HCT116 (cell line): ENCODE data around the gene PRSS16. TPM values are rescaled to one million over a fixed set of nuclear protein-coding genes. Genes with fewer than 3 reads are reported as not detected.
A peak's percentile ranks its signal among the peaks of the same experiment; 100 is the strongest.

ENCODE experiments used
- ATAC-seq: fragments of 200-7000 bp; cut with Tn5 transposase; 2 replicates; pipeline ENCODE4 v1.9.1; 2020; ENCODE audit warnings: mild to moderate bottlenecking, moderate library complexity
- BruUV-seq: library from RNA; stranded (reverse); fragments of 400-500 nt; replicated peaks from 2 replicates; lab custom pipeline; 2021; lab: Mats Ljungman, UMichigan
- CTCF ChIA-PET: fragments of 300-600 bp; sonication (Branson Sonifier 250); formaldehyde crosslinking; loops from one replicate; lab custom pipeline; 2021; ENCODE audit warnings: antibody characterized with exemption; lab: Charles Lee
- POLR2A ChIA-PET: fragments of 300-600, 350-600 bp; sonication (Branson Sonifier 250); formaldehyde crosslinking; loops from one replicate; lab custom pipeline; 2021; ENCODE audit warnings: antibody characterized with exemption; lab: Charles Lee
- RAD21 ChIA-PET, 2 experiments: fragments of 300-600 bp; sonication (Branson Sonifier 250); formaldehyde crosslinking; loops; one replicate each; lab custom pipeline; 2023; ENCODE audit warnings: low total read pairs in 2 of 2; ENCODE audit not compliant: uncharacterized antibody in 2 of 2, unreplicated experiment in 2 of 2, low non-redundant PET in 1 of 2; lab: Charles Lee
- DNase-seq: peaks from one replicate; pipeline ENCODE4 v3.0.0-alpha.2; 2010; ENCODE audit warnings: low read depth, low spot score
- H2AFZ ChIP-seq: fragments of 200-600 bp; shearing (Covaris generic), sonication (generic); 2 replicates; pipeline ENCODE4 v1.6.1; 2017; ENCODE audit warnings: low read depth, mixed run types, mixed read lengths, antibody characterized with exemption, low read length; ENCODE audit not compliant: poor library complexity, severe bottlenecking
- H3K27ac ChIP-seq: 2 replicates; pipeline ENCODE4 v1.5.1; 2012; ENCODE audit warnings: low read depth, low read length
- H3K27me3 ChIP-seq: fragments of 200-600 bp; sonication (generic); 2 replicates; pipeline ENCODE4 v1.6.1; 2016; ENCODE audit warnings: mixed run types, low read length, mixed read lengths; ENCODE audit not compliant: insufficient read depth
- H3K36me3 ChIP-seq, 2 experiments: fragments of 200-500 bp in 1 of 2; fragments of 200-600 bp in 1 of 2; sonication (Bioruptor generic) in 1 of 2; sonication (generic) in 1 of 2; 2 replicates each; pipeline versions ENCODE4 v1.5.1 to v1.6.1; 2014 to 2016; ENCODE audit warnings: low read length in 2 of 2, inconsistent platforms in 1 of 2, mixed read lengths in 1 of 2, mixed run types in 1 of 2; ENCODE audit not compliant: insufficient read depth in 2 of 2, control insufficient read depth in 1 of 2
- H3K4me1 ChIP-seq, 2 experiments: fragments of 200-600 bp in 1 of 2; sonication (generic) in 1 of 2; 2 replicates each; pipeline versions ENCODE4 v1.5.1 to v1.6.1; 2012 to 2017; ENCODE audit warnings: low read length in 2 of 2, inconsistent platforms in 1 of 2, mild to moderate bottlenecking in 1 of 2, mixed read lengths in 1 of 2, mixed run types in 1 of 2, moderate library complexity in 1 of 2; ENCODE audit not compliant: insufficient read depth in 2 of 2, control insufficient read depth in 1 of 2
- H3K4me2 ChIP-seq: fragments of 200-600 bp; sonication (generic); 2 replicates; pipeline ENCODE4 v1.6.1; 2017; ENCODE audit warnings: mixed run types, low read length, mixed read lengths
- H3K4me3 ChIP-seq, 2 experiments: fragments of 200-600 bp in 1 of 2; sonication (generic) in 1 of 2; replicated peaks in 1 of 2; 2 replicates each; pipeline ENCODE4 v1.5.1; 2011 to 2016; ENCODE audit warnings: low read length in 2 of 2, control low read depth in 1 of 2, low read depth in 1 of 2, mild to moderate bottlenecking in 1 of 2, mixed read lengths in 1 of 2, mixed run types in 1 of 2
- H3K79me2 ChIP-seq: fragments of 200-600 bp; sonication (generic); 2 replicates; pipeline ENCODE4 v1.6.1; 2017; ENCODE audit warnings: mild to moderate bottlenecking, mixed run types, low read length, moderate library complexity, mixed read lengths; ENCODE audit not compliant: insufficient read depth
- H3K9ac ChIP-seq: fragments of 200-600 bp; sonication (generic); 2 replicates; pipeline ENCODE4 v1.6.1; 2016; ENCODE audit warnings: low read length, mixed read lengths
- H3K9me2 ChIP-seq: fragments of 200-600 bp; sonication (generic), shearing (Covaris generic); 2 replicates; pipeline ENCODE4 v1.6.1; 2017; ENCODE audit warnings: mixed run types, mild to moderate bottlenecking, moderate library complexity; ENCODE audit not compliant: insufficient read depth
- H3K9me3 ChIP-seq, 2 experiments: fragments of 200-500 bp in 1 of 2; fragments of 200-600 bp in 1 of 2; sonication (Bioruptor generic) in 1 of 2; sonication (generic) in 1 of 2; 2 replicates each; pipeline ENCODE4 v1.6.1; 2014 to 2017; ENCODE audit warnings: low read length in 2 of 2, mixed read lengths in 2 of 2, inconsistent platforms in 1 of 2, low read depth in 1 of 2, mild to moderate bottlenecking in 1 of 2, mixed run types in 1 of 2, moderate library complexity in 1 of 2; ENCODE audit not compliant: control insufficient read depth in 1 of 2, insufficient read depth in 1 of 2
- H4K20me1 ChIP-seq: fragments of 200-600 bp; sonication (generic), shearing (Covaris generic); 2 replicates; pipeline ENCODE4 v1.6.1; 2017; ENCODE audit warnings: mixed run types, mild to moderate bottlenecking, moderate library complexity; ENCODE audit not compliant: insufficient read depth
- CBX3 ChIP-seq: IDR thresholded peaks from 2 replicates; pipeline ENCODE4 v1.6.1; 2012; ENCODE audit warnings: low read depth
- CEBPB ChIP-seq: IDR thresholded peaks from 2 replicates; pipeline ENCODE4 v1.6.1; 2012; ENCODE audit warnings: low read depth
- CTCF ChIP-seq, 3 experiments: fragments of 200-600 bp in 1 of 3; sonication (generic) in 1 of 3; IDR thresholded peaks in 2 of 3; conservative IDR thresholded peaks in 1 of 3; 2 replicates each; pipeline ENCODE4 v1.5.1; 2012 to 2017; ENCODE audit warnings: low read depth in 2 of 3, low read length in 2 of 3, antibody characterized with exemption in 1 of 3, borderline replicate concordance in 1 of 3, control low read depth in 1 of 3, mild to moderate bottlenecking in 1 of 3, mixed read lengths in 1 of 3, mixed run types in 1 of 3, moderate library complexity in 1 of 3; ENCODE audit not compliant: insufficient read depth in 1 of 3
- ELF1 ChIP-seq: IDR thresholded peaks from 2 replicates; pipeline ENCODE4 v1.6.1; 2012; ENCODE audit warnings: low read depth, borderline replicate concordance
- EZH2phosphoT487 ChIP-seq: fragments of 200-600 bp; IDR thresholded peaks from 2 replicates; pipeline ENCODE4 v1.6.1; 2018; ENCODE audit warnings: antibody characterized with exemption, borderline replicate concordance
- FOSL1 ChIP-seq: IDR thresholded peaks from 2 replicates; pipeline ENCODE4 v1.6.1; 2012; ENCODE audit warnings: low read depth
- MAX ChIP-seq: IDR thresholded peaks from 2 replicates; pipeline ENCODE4 v1.6.1; 2012
- POLR2AphosphoS5 ChIP-seq: IDR thresholded peaks from 2 replicates; pipeline ENCODE4 v1.6.1; 2011; ENCODE audit warnings: mild to moderate bottlenecking, low read depth, low read length, moderate library complexity
- RAD21 ChIP-seq: IDR thresholded peaks from 2 replicates; pipeline ENCODE4 v1.6.1; 2012; ENCODE audit warnings: low read depth, mild to moderate bottlenecking
- REST ChIP-seq: IDR thresholded peaks from 2 replicates; pipeline ENCODE4 v1.6.1; 2012; ENCODE audit warnings: low read depth
- SIN3A ChIP-seq: IDR thresholded peaks from 2 replicates; pipeline ENCODE4 v1.6.1; 2012; ENCODE audit warnings: low read depth
- TCF7L2 ChIP-seq: IDR thresholded peaks from 2 replicates; pipeline ENCODE4 v1.7.0; 2011; ENCODE audit warnings: borderline replicate concordance, inconsistent platforms; ENCODE audit not compliant: insufficient read depth, insufficient read length; ENCODE audit errors: extremely low read depth
- YY1 ChIP-seq: IDR thresholded peaks from 2 replicates; pipeline ENCODE4 v1.6.1; 2011; ENCODE audit warnings: low read length, low read depth, moderate library complexity, mild to moderate bottlenecking; ENCODE audit not compliant: insufficient replicate concordance; ENCODE audit errors: extremely low read depth
- ZBTB33 ChIP-seq: IDR thresholded peaks from 2 replicates; pipeline ENCODE4 v1.6.1; 2011; ENCODE audit warnings: mild to moderate bottlenecking, low read length, moderate library complexity; ENCODE audit not compliant: insufficient replicate concordance; ENCODE audit errors: extremely low read depth
- ZFX ChIP-seq: fragments of 450-650 bp; IDR thresholded peaks from 2 replicates; pipeline ENCODE4 v1.6.1; 2017
- ZNF274 ChIP-seq: fragments of 200-500 bp; sonication (Bioruptor generic); IDR thresholded peaks from 2 replicates; pipeline ENCODE4 v1.6.1; 2014; ENCODE audit warnings: mild to moderate bottlenecking, low read depth, low read length, inconsistent platforms
- intact Hi-C: fragments of 100-400 bp; cut with micrococcal nuclease; formaldehyde crosslinking; loops from 2 replicates; pipeline ENCODE4 v1.10.0; 2022
- total RNA-seq: library from RNA; stranded (reverse); gene quantifications from one replicate; pipeline ENCODE4 v1.2.1, GENCODE V29; 2021; ENCODE audit not compliant: unreplicated experiment
- TF ChIP-seq, protein P1 (sequence below): IDR thresholded peaks from 2 replicates; pipeline ENCODE4 v1.6.1; 2012

Gene PRSS16
- total RNA-seq, 1 experiment from 2014 or later: 14.5 TPM

DNA sequence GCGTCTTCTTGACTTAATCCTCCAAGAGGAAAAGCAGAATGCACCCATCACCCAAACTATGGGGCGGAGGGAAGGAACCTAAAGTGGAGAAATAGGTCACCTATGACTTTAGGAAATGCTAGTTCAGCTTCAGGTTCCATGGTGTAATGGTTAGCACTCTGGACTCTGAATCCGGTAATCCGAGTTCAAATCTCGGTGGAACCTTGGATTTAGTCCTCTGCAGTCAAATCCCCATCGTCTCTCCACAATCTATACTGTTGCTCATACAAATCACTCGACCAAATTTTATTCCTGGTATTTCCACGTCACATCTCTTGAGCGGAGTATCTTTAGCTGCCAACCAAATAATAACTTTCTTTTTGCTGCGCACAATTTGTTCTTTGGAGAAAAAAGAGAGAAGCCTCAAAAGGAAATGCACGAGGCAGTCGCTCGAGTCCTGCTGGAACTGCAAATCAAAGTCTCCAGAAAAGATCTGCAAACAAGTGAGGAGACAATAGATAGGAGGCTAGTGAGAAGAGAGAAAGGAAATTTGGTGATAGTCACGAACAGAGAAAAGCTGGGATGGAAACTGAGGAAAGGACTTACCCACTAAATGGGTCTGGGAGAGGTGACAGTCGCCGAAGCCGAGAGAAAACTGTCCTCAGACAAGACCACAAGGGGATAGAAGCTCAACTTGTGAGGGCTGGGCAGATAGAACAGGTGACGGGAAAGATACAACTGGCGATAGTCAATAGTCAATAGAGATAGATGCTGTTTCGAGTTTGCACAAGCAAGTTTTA is 48.0 kb downstream of the PRSS16 start:
- no TSS peak for BruUV-seq
- TF ChIP-seq CTCF (IDR thresholded peaks at IDR 0.05 in 2 of 3, conservative IDR thresholded peaks at IDR 0.05 in 1 of 3; ENCODE audit: borderline replicate concordance in 1 of 3, insufficient read depth in 1 of 3, low read depth in 2 of 3, low read length in 2 of 3) (no peak), RAD21 (no peak), ZBTB33 (no peak), SIN3A (no peak), CEBPB (peak; percentile 52; the same call in 1 of the 2 replicates), EZH2phosphoT487 (no peak), ELF1 (no peak), TCF7L2 (no peak), FOSL1 (peak; percentile 16; the same call in 1 of the 2 replicates), ZFX (no peak), YY1 (peak; percentile 23), CBX3 (peak; percentile 94), REST (no peak), POLR2AphosphoS5 (no peak), MAX (peak; percentile 45), ZNF274 (no peak)
- TF ChIP-seq, protein P1, sequence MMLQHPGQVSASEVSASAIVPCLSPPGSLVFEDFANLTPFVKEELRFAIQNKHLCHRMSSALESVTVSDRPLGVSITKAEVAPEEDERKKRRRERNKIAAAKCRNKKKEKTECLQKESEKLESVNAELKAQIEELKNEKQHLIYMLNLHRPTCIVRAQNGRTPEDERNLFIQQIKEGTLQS: peak; percentile 96

More for the DNA sequence above, 48.0 kb downstream of the PRSS16 start:
- Histone ChIP-seq H3K9me3 (no peaks in the 10 kb centered on the region), H3K79me2 (no peaks in the 10 kb centered on the region), H3K9ac (peak overlapping the region; percentile 49), H3K4me3 (peak overlapping the region; percentile 51 to 72), H3K4me1 (peaks cover 8 to 24% of the 10 kb centered on the region in 2 experiments), H2AFZ (peak overlapping the region; percentile 100), H3K4me2 (peak overlapping the region; percentile 99), H3K27ac (peak overlapping the region; percentile 64), H4K20me1 (no peaks in the 10 kb centered on the region), H3K36me3 (no peaks in the 10 kb centered on the region), H3K9me2 (no peaks in the 10 kb centered on the region), H3K27me3 (no peaks in the 10 kb centered on the region)
- ATAC-seq: peak; percentile 84
- peak; percentile 90 for DNase-seq
- intact Hi-C loops: loop anchor here (1.0 to 10.0 kb wide), 8 partner anchors 15 to 1302 kb away; partner anchors contain the start of genes ABT1 and ZNF184
- CTCF ChIA-PET: interaction anchor here (1.0 to 1.3 kb wide), 4 partner anchors 38 to 457 kb away, joined by 3 to 4 read pairs (median 3); no protein-coding TSS in a partner anchor
- POLR2A ChIA-PET: interaction anchor here (0.6 to 1.7 kb wide), 6 partner anchors 14 to 393 kb away, joined by 4 to 8 read pairs (median 4); partner anchors contain the start of gene ZNF184
- RAD21 ChIA-PET: no interaction called here
